SK-N-SH (cell line): ENCODE data around the gene RNPEPL1. TPM values are rescaled to one million over a fixed set of nuclear protein-coding genes. Genes with fewer than 3 reads are reported as not detected.

Source experiments
- CTCF ChIA-PET: fragments of 300-600, 350-600 bp; formaldehyde crosslinking; extraction: SDS; loops from one replicate; lab custom pipeline; 2021; lab: Yijun Ruan, JAX
- POLR2A ChIA-PET: fragments of 350-600 bp; sonication (Branson Sonifier 250); formaldehyde crosslinking; extraction: SDS; loops from one replicate; lab custom pipeline; 2020; ENCODE audit warnings: antibody characterized with exemption, inconsistent platforms; lab: Yijun Ruan, JAX
- DNase-seq: peaks from one replicate; pipeline ENCODE4 v3.0.0; 2012
- H2AFZ ChIP-seq: fragments of 200-600 bp; sonication (generic); 2 replicates; pipeline ENCODE4 v1.8.1; 2016; ENCODE audit warnings: antibody characterized with exemption, mild to moderate bottlenecking, low read depth
- H3F3A ChIP-seq: fragments of 200-600 bp; sonication (generic); replicated peaks from 2 replicates; pipeline ENCODE3; 2016; ENCODE audit warnings: antibody characterized with exemption, mild to moderate bottlenecking; ENCODE audit not compliant: insufficient read depth
- H3K27ac ChIP-seq, 2 experiments: fragments of 200-500 bp in 1 of 2; fragments of 200-600 bp in 1 of 2; sonication (Bioruptor generic) in 1 of 2; sonication (generic), shearing (Covaris generic) in 1 of 2; 2 replicates each; pipeline versions ENCODE4 v1.5.1 to v1.6.1; 2014 to 2016; ENCODE audit warnings: low read depth in 2 of 2, inconsistent platforms in 1 of 2, low read length in 1 of 2, mild to moderate bottlenecking in 1 of 2, mixed read lengths in 1 of 2
- H3K27me3 ChIP-seq: fragments of 200-600 bp; sonication (generic), shearing (Covaris generic); 2 replicates; pipeline ENCODE4 v1.6.1; 2016; ENCODE audit warnings: mixed run types; ENCODE audit not compliant: insufficient read depth
- H3K36me3 ChIP-seq, 2 experiments: fragments of 200-500 bp in 1 of 2; fragments of 200-600 bp in 1 of 2; sonication (Bioruptor generic) in 1 of 2; sonication (generic) in 1 of 2; replicated peaks in 1 of 2; 2 replicates each; pipeline versions ENCODE3 to v1.5.1; 2014 to 2016; ENCODE audit warnings: low read length in 1 of 2, mild to moderate bottlenecking in 1 of 2; ENCODE audit not compliant: insufficient read depth in 2 of 2, control insufficient read depth in 1 of 2
- H3K4me1 ChIP-seq, 2 experiments: fragments of 200-500 bp in 1 of 2; fragments of 200-600 bp in 1 of 2; sonication (Bioruptor generic) in 1 of 2; sonication (generic), shearing (Covaris generic) in 1 of 2; 2 replicates each; pipeline versions ENCODE4 v1.5.1 to v1.6.1; 2014 to 2016; ENCODE audit warnings: low read depth in 1 of 2, low read length in 1 of 2, mixed run types in 1 of 2; ENCODE audit not compliant: insufficient read depth in 2 of 2, control insufficient read depth in 1 of 2
- H3K4me2 ChIP-seq: fragments of 200-600 bp; sonication (generic), shearing (Covaris generic); 2 replicates; pipeline ENCODE4 v1.6.1; 2017; ENCODE audit warnings: mixed run types
- H3K4me3 ChIP-seq, 2 experiments: fragments of 200-500 bp in 1 of 2; fragments of 200-600 bp in 1 of 2; sonication (Bioruptor generic) in 1 of 2; sonication (generic), shearing (Covaris generic) in 1 of 2; 2 replicates each; pipeline versions ENCODE4 v1.5.1 to v1.8.1; 2014 to 2016; ENCODE audit warnings: low read depth in 2 of 2, inconsistent platforms in 1 of 2, low read length in 1 of 2, mild to moderate bottlenecking in 1 of 2, mixed read lengths in 1 of 2, moderate library complexity in 1 of 2
- H3K79me2 ChIP-seq: fragments of 200-600 bp; sonication (generic); 2 replicates; pipeline ENCODE4 v1.8.1; 2017; ENCODE audit warnings: mild to moderate bottlenecking; ENCODE audit not compliant: insufficient read depth
- H3K9ac ChIP-seq: fragments of 200-600 bp; sonication (generic); 2 replicates; pipeline ENCODE4 v1.6.1; 2017; ENCODE audit warnings: mixed run types
- H3K9me2 ChIP-seq: fragments of 200-600 bp; sonication (generic); 2 replicates; pipeline ENCODE4 v1.6.1; 2017; ENCODE audit warnings: mixed run types
- H3K9me3 ChIP-seq: fragments of 200-600 bp; sonication (generic); 2 replicates; pipeline ENCODE4 v1.6.1; 2017; ENCODE audit warnings: mixed run types, mild to moderate bottlenecking, moderate library complexity
- H4K20me1 ChIP-seq: fragments of 200-600 bp; sonication (generic); 2 replicates; pipeline ENCODE4 v1.6.1; 2017; ENCODE audit warnings: mild to moderate bottlenecking, mixed run types; ENCODE audit not compliant: insufficient read depth
- EP300 ChIP-seq, 2 experiments: IDR thresholded peaks; 2 replicates each; pipeline versions ENCODE4 v1.4.0 to v1.6.1; 2012; ENCODE audit warnings: borderline replicate concordance in 1 of 2, low read depth in 1 of 2, low read length in 1 of 2
- FOXJ3 ChIP-seq: sonication (generic); formaldehyde crosslinking; IDR thresholded peaks from 2 replicates; pipeline ENCODE4 v1.5.1; 2020; ENCODE audit warnings: mild to moderate bottlenecking, missing genetic modification reagents
- FOXM1 ChIP-seq: IDR thresholded peaks from 2 replicates; pipeline ENCODE4 v1.4.0; 2012; ENCODE audit warnings: low read depth, mild to moderate bottlenecking
- GABPA ChIP-seq: IDR thresholded peaks from 2 replicates; pipeline ENCODE4 v1.4.0; 2012; ENCODE audit warnings: low read depth, mild to moderate bottlenecking
- MAX ChIP-seq: IDR thresholded peaks from 2 replicates; pipeline ENCODE4 v1.4.0; 2012; ENCODE audit warnings: low read depth
- MEF2A ChIP-seq: IDR thresholded peaks from 2 replicates; pipeline ENCODE4 v1.4.0; 2012; ENCODE audit warnings: low read depth, borderline replicate concordance
- NFIC ChIP-seq: IDR thresholded peaks from 2 replicates; pipeline ENCODE4 v1.4.0; 2012; ENCODE audit warnings: borderline replicate concordance
- NRF1 ChIP-seq: IDR thresholded peaks from 2 replicates; pipeline ENCODE4 v1.6.1; 2012; ENCODE audit warnings: low read depth, mild to moderate bottlenecking, low read length
- RCOR1 ChIP-seq: fragments of 150-350 bp; IDR thresholded peaks from 2 replicates; pipeline ENCODE4 v1.6.1; 2017; ENCODE audit warnings: antibody characterized with exemption, low read length
- RFX5 ChIP-seq: IDR thresholded peaks from 2 replicates; pipeline ENCODE4 v1.6.1; 2012; ENCODE audit warnings: mild to moderate bottlenecking, improper control_type of control experiment, low read length
- SMC3 ChIP-seq: IDR thresholded peaks from 2 replicates; pipeline ENCODE4 v1.6.1; 2012; ENCODE audit warnings: low read depth, low read length, improper control_type of control experiment
- TAF1 ChIP-seq: IDR thresholded peaks from 2 replicates; pipeline ENCODE4 v1.6.1; 2012; ENCODE audit warnings: low read depth, mild to moderate bottlenecking, low read length, moderate library complexity, borderline replicate concordance
- TCF12 ChIP-seq: IDR thresholded peaks from 2 replicates; pipeline ENCODE4 v1.4.0; 2012
- TEAD4 ChIP-seq: IDR thresholded peaks from 2 replicates; pipeline ENCODE4 v1.4.0; 2012; ENCODE audit warnings: mild to moderate bottlenecking, borderline replicate concordance; ENCODE audit not compliant: insufficient read depth
- USF2 ChIP-seq: fragments of 150-350 bp; IDR thresholded peaks from 2 replicates; pipeline ENCODE4 v1.6.1; 2017; ENCODE audit warnings: antibody characterized with exemption, low read length, low read depth, borderline replicate concordance
- YY1 ChIP-seq: IDR thresholded peaks from 2 replicates; pipeline ENCODE4 v1.4.0; 2012; ENCODE audit warnings: low read depth, mild to moderate bottlenecking
- WGBS: methylation state at CpG from one replicate; pipeline ENCODE4 v1.1.6; 2017; ENCODE audit warnings: low lambda C conversion rate; 5-methylcytosine and 5-hydroxymethylcytosine counted together
- polyA plus RNA-seq, 3 experiments: library from polyadenylated mRNA; depleted of rRNA; stranded (reverse); fragments of >200 nt; gene quantifications; 2 replicates each; pipeline ENCODE4 v1.2.3, GENCODE V29; 2012
- TF ChIP-seq, protein P1 (sequence below): IDR thresholded peaks from 2 replicates; pipeline ENCODE4 v1.6.1; 2012; ENCODE audit warnings: mild to moderate bottlenecking, low read depth, low read length, moderate library complexity

Gene RNPEPL1
- polyA plus RNA-seq, 1 of the 3 experiments (the other 2 are of a cell fraction) = 14.3 TPM

- peaks cover 0 to 14% of the 10 kb centered on the region in 2 experiments; a peak in 2 of 4 replicates for H3K4me1 ChIP-seq
- H3K9ac ChIP-seq = no peak overlapping the region
- WGBS = 83% methylated on average over 4 of the region's 4 CpGs
- H3K4me3 ChIP-seq = no peak overlapping the region
- no peak overlapping the region for H2AFZ ChIP-seq
- H3K4me2 ChIP-seq = no peak overlapping the region
- H3K9me3 ChIP-seq = no peaks in the 10 kb centered on the region
- H4K20me1 ChIP-seq = no peaks in the 10 kb centered on the region
- H3K9me2 ChIP-seq = no peaks in the 10 kb centered on the region
- POLR2A ChIA-PET = no interaction called here
- DNase-seq = no peak
- no peaks in the 10 kb centered on the region for H3K27me3 ChIP-seq
- CTCF ChIA-PET = interaction anchor here (0.6 to 1.8 kb wide), 2 partner anchors 10 to 601 kb away, joined by 3 to 5 read pairs; no protein-coding TSS in a partner anchor
- H3K79me2 ChIP-seq = no peaks in the 10 kb centered on the region
- H3F3A ChIP-seq = no peaks in the 10 kb centered on the region
- H3K36me3 ChIP-seq = no peaks in the 10 kb centered on the region
- no peak overlapping the region for H3K27ac ChIP-seq
- TF ChIP-seq NRF1 (no peak), MEF2A (no peak), EP300 (IDR thresholded peaks at IDR 0.05; ENCODE audit: borderline replicate concordance in 1 of 2, low read depth in 1 of 2, low read length in 1 of 2) (no peak), FOXM1 (no peak)
Measured at GRCh38 chr2:240613781-240614180, 45.5 kb downstream of the RNPEPL1 start.

- H3K9ac ChIP-seq = no peak overlapping the region
- no peaks in the 10 kb centered on the region for H3K9me2 ChIP-seq
- no peaks in the 10 kb centered on the region for H3K9me3 ChIP-seq
- 83% methylated on average over 5 of the region's 9 CpGs for WGBS
- H3K4me1 ChIP-seq = peaks cover 0 to 14% of the 10 kb centered on the region in 2 experiments; a peak in 2 of 4 replicates
- POLR2A ChIA-PET = no interaction called here
- no peak overlapping the region for H3K27ac ChIP-seq
- TF ChIP-seq, protein P1, sequence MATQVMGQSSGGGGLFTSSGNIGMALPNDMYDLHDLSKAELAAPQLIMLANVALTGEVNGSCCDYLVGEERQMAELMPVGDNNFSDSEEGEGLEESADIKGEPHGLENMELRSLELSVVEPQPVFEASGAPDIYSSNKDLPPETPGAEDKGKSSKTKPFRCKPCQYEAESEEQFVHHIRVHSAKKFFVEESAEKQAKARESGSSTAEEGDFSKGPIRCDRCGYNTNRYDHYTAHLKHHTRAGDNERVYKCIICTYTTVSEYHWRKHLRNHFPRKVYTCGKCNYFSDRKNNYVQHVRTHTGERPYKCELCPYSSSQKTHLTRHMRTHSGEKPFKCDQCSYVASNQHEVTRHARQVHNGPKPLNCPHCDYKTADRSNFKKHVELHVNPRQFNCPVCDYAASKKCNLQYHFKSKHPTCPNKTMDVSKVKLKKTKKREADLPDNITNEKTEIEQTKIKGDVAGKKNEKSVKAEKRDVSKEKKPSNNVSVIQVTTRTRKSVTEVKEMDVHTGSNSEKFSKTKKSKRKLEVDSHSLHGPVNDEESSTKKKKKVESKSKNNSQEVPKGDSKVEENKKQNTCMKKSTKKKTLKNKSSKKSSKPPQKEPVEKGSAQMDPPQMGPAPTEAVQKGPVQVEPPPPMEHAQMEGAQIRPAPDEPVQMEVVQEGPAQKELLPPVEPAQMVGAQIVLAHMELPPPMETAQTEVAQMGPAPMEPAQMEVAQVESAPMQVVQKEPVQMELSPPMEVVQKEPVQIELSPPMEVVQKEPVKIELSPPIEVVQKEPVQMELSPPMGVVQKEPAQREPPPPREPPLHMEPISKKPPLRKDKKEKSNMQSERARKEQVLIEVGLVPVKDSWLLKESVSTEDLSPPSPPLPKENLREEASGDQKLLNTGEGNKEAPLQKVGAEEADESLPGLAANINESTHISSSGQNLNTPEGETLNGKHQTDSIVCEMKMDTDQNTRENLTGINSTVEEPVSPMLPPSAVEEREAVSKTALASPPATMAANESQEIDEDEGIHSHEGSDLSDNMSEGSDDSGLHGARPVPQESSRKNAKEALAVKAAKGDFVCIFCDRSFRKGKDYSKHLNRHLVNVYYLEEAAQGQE = no peak
- TF ChIP-seq TEAD4 (no peak), RFX5 (no peak), MAX (no peak), FOXM1 (no peak), FOXJ3 (CRISPR knock-in tag) (no peak), YY1 (no peak), NFIC (no peak), TCF12 (no peak), SMC3 (no peak), GABPA (no peak), EP300 (IDR thresholded peaks at IDR 0.05; ENCODE audit: borderline replicate concordance in 1 of 2, low read depth in 1 of 2, low read length in 1 of 2) (no peak), RCOR1 (no peak), USF2 (no peak), TAF1 (no peak)
- no peaks in the 10 kb centered on the region for H3F3A ChIP-seq
- CTCF ChIA-PET = interaction anchor here (0.9 kb wide), 1 partner anchor 10 kb away, joined by 4 read pairs; no protein-coding TSS in a partner anchor
- H3K36me3 ChIP-seq = no peaks in the 10 kb centered on the region
- no peak for DNase-seq
- no peak overlapping the region for H3K4me2 ChIP-seq
- H3K27me3 ChIP-seq = no peaks in the 10 kb centered on the region
- H3K79me2 ChIP-seq = no peaks in the 10 kb centered on the region
- no peak overlapping the region for H2AFZ ChIP-seq
- H3K4me3 ChIP-seq = no peak overlapping the region
- no peaks in the 10 kb centered on the region for H4K20me1 ChIP-seq
Measured at GRCh38 chr2:240614391-240614790, 46.1 kb downstream of the RNPEPL1 start.
